ENCODE data around the gene RHBDF2. TPM values are rescaled to one million over a fixed set of nuclear protein-coding genes. Genes with fewer than 3 reads are reported as not detected.

Gene RHBDF2
- total and polyA plus RNA-seq, 4 donors: 2.6 to 45.0 (median 21.0) TPM

- H3K27me3 ChIP-seq (ENCODE audit: control insufficient read depth in 1 of 2, insufficient read depth in 2 of 2, low read length in 1 of 2): no peaks in the 10 kb centered on the region
- H3K4me3 ChIP-seq (ENCODE audit: low read length in 2 of 2): no peak overlapping the region
- ATAC-seq (ENCODE audit: low FRiP score) (no peak), DNase-seq (no peak)
- H3K36me3 ChIP-seq (ENCODE audit: control insufficient read depth in 1 of 2, insufficient read depth in 2 of 2, low read length in 1 of 2): no peaks in the 10 kb centered on the region
- 93% methylated on average over 14 of the region's 14 CpGs for WGBS, 2 donors
- no peaks in the 10 kb centered on the region for H3K4me1 ChIP-seq (ENCODE audit: control insufficient read depth in 1 of 2, insufficient read depth in 2 of 2, low read length in 2 of 2)
- intact Hi-C loops (cut with DNase I): loop anchor here in 1 of 2 donors (10.0 kb wide), 1 partner anchor 54 kb away; no protein-coding TSS in a partner anchor
- no peak overlapping the region for H3K27ac ChIP-seq (ENCODE audit: low read depth in 1 of 2, low read length in 2 of 2)
- H3K9me3 ChIP-seq (ENCODE audit: control insufficient read depth, low read length): no peaks in the 10 kb centered on the region
These were observed 32.6 kb downstream of the RHBDF2 start for GRCh38 chr17:76468634-76469010.

- 81 to 83% methylated on average over 8 of the region's 8 CpGs for WGBS, 2 donors
- Histone ChIP-seq H3K36me3 (ENCODE audit: control insufficient read depth in 1 of 2, insufficient read depth in 2 of 2, low read length in 1 of 2) (no peaks in the 10 kb centered on the region), H3K4me3 (ENCODE audit: low read length in 2 of 2) (no peak overlapping the region), H3K9me3 (ENCODE audit: control insufficient read depth, low read length) (no peaks in the 10 kb centered on the region), H3K27ac (ENCODE audit: low read depth in 1 of 2, low read length in 2 of 2) (no peak overlapping the region), H3K27me3 (ENCODE audit: control insufficient read depth in 1 of 2, insufficient read depth in 2 of 2, low read length in 1 of 2) (no peaks in the 10 kb centered on the region), H3K4me1 (ENCODE audit: control insufficient read depth in 1 of 2, insufficient read depth in 2 of 2, low read length in 2 of 2) (no peaks in the 10 kb centered on the region)
- no peak for ATAC-seq (ENCODE audit: low FRiP score)
- intact Hi-C loops (cut with DNase I): loop anchor here in 1 of 2 donors (10.0 kb wide), 1 partner anchor 53 kb away; no protein-coding TSS in a partner anchor
- DNase-seq: no peak
These were observed 33.2 kb downstream of the RHBDF2 start for GRCh38 chr17:76467809-76468633.

DNA sequence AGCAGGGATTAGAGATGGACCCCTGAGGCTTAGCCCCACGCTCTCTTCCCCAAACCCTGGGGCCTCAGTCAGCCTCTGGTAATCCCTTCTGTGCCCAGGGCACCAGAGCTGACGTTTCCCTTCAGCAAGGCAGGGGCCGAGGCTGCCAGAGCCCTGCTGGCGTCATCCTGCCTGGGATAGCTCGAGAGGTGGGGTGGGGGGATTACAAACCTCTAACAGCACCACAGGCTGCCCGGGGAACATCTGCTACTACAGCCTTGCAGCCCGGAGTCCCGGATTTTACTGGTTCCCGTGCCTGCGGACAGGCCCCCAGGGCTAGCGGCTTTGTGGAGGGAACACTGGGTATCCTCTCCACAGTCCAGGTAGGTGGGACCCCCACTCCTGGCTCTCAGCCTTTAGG, 33.9 kb downstream of the RHBDF2 start, which contains the start of gene AANAT:
Gene AANAT (plus strand): TSS at position 238 of the 400 bp plus-strand sequence. CDS start 1,144 bp downstream, outside the sequence.
- WGBS, 2 donors: 76 to 79% methylated on average over 11 of the region's 11 CpGs
- DNase-seq: no peak
- Histone ChIP-seq H3K4me1 (ENCODE audit: control insufficient read depth in 1 of 2, insufficient read depth in 2 of 2, low read length in 2 of 2) (no peaks in the 10 kb centered on the region), H3K9me3 (ENCODE audit: control insufficient read depth, low read length) (no peaks in the 10 kb centered on the region), H3K4me3 (ENCODE audit: low read length in 2 of 2) (no peak within 1 kb of the TSS), H3K27me3 (ENCODE audit: control insufficient read depth in 1 of 2, insufficient read depth in 2 of 2, low read length in 1 of 2) (no peaks in the 10 kb centered on the region), H3K27ac (ENCODE audit: low read depth in 1 of 2, low read length in 2 of 2) (no peak within 1 kb of the TSS), H3K36me3 (ENCODE audit: control insufficient read depth in 1 of 2, insufficient read depth in 2 of 2, low read length in 1 of 2) (no peaks in the 10 kb centered on the region)
- ATAC-seq (ENCODE audit: low FRiP score): no peak
- intact Hi-C loops (cut with DNase I): loop anchor here in 1 of 2 donors (10.0 kb wide), 1 partner anchor 53 kb away; no protein-coding TSS in a partner anchor

DNA sequence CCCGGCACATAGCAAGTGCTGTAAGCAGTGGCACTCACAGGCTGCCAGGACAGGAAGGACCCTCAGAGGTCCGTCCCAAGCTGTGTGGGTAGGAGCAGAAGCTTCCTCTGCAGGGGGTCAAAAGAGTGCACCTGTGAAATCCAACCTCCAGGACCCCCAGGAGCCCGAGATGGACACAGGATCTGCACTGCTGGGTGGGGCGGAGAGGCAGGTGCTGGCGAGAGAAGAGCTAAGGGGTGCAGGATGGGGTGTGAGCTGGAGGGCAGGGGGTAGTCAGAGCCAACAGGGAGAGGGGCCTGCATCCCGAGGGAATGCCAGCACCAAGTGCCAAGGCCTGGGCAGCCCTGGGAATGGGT, 34.5 kb downstream of the RHBDF2 start:
- DNase-seq: no peak
- WGBS, 2 donors: 74 to 82% methylated on average over 6 of the region's 6 CpGs
- H3K27ac ChIP-seq (ENCODE audit: low read depth in 1 of 2, low read length in 2 of 2): no peak overlapping the region

GRCh38 chr17:76462556-76463290, 38.5 kb downstream of the RHBDF2 start:
- 84 to 85% methylated on average over 24 of the region's 24 CpGs for WGBS, 2 donors
- no peak for DNase-seq
- Histone ChIP-seq H3K9me3 (ENCODE audit: control insufficient read depth, low read length) (no peaks in the 10 kb centered on the region), H3K36me3 (ENCODE audit: control insufficient read depth in 1 of 2, insufficient read depth in 2 of 2, low read length in 1 of 2) (no peaks in the 10 kb centered on the region), H3K27ac (ENCODE audit: low read depth in 1 of 2, low read length in 2 of 2) (no peak overlapping the region), H3K27me3 (ENCODE audit: control insufficient read depth in 1 of 2, insufficient read depth in 2 of 2, low read length in 1 of 2) (no peaks in the 10 kb centered on the region), H3K4me1 (ENCODE audit: control insufficient read depth in 1 of 2, insufficient read depth in 2 of 2, low read length in 2 of 2) (no peaks in the 10 kb centered on the region), H3K4me3 (ENCODE audit: low read length in 2 of 2) (no peak overlapping the region)
- ATAC-seq (ENCODE audit: low FRiP score): no peak
- intact Hi-C loops (cut with DNase I): loop anchor here in 1 of 2 donors (10.0 kb wide), 1 partner anchor 48 kb away; no protein-coding TSS in a partner anchor

More for the DNA sequence above, 34.5 kb downstream of the RHBDF2 start:
- H3K9me3 ChIP-seq (ENCODE audit: control insufficient read depth, low read length): no peaks in the 10 kb centered on the region
- intact Hi-C loops (cut with DNase I): loop anchor here (1.0 to 10.0 kb wide), 2 partner anchors 40 to 52 kb away; no protein-coding TSS in a partner anchor
- no peaks in the 10 kb centered on the region for H3K4me1 ChIP-seq (ENCODE audit: control insufficient read depth in 1 of 2, insufficient read depth in 2 of 2, low read length in 2 of 2)
- H3K27me3 ChIP-seq (ENCODE audit: control insufficient read depth in 1 of 2, insufficient read depth in 2 of 2, low read length in 1 of 2): no peaks in the 10 kb centered on the region
- ATAC-seq (ENCODE audit: low FRiP score): no peak
- H3K4me3 ChIP-seq (ENCODE audit: low read length in 2 of 2): no peak overlapping the region
- H3K36me3 ChIP-seq (ENCODE audit: control insufficient read depth in 1 of 2, insufficient read depth in 2 of 2, low read length in 1 of 2): no peaks in the 10 kb centered on the region

DNA sequence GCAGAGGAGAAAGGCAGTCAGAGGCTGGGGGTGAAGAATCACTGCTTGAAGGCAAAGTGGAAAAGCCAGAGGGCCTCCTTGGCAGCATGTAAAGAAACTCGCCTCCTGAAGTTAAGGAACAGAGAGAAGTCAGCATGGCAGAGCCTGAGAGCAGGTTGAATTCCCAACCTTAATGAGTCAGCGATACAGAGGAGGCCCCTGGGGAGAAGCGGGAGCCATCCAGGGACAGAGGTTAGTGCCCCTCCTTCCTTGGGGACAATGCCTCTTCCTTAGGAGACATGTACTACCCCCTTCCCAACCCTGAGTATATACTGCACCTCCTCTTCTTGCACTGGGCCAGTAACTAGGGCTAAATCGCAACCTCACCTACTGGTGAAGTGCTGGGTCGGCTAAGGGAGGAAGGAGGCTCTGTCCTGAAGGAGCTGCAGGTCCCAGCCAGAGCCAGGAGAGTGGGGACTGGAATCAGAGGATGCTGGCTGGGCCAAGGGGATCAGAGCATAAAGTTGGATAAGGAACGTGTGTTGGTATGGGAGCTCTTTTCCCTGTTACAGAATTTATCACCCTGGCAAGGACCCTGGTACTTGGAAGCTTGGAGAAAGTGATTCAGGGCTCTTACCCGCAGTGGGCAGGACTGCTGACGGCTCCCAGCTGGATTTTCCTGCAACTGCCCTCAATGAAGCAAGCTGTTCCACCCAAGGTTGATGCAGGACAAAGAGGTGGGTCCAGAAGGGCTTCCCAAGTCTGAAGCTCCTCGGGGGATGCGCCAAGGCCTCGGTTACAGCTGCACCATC, 39.3 kb downstream of the RHBDF2 start:
- H3K27ac ChIP-seq (ENCODE audit: low read depth in 1 of 2, low read length in 2 of 2): no peak overlapping the region
- ATAC-seq (ENCODE audit: low FRiP score) (no peak), DNase-seq (no peak)
- no peaks in the 10 kb centered on the region for H3K27me3 ChIP-seq (ENCODE audit: control insufficient read depth in 1 of 2, insufficient read depth in 2 of 2, low read length in 1 of 2)
- H3K9me3 ChIP-seq (ENCODE audit: control insufficient read depth, low read length): no peaks in the 10 kb centered on the region
- intact Hi-C loops (cut with DNase I): loop anchor here in 1 of 2 donors (10.0 kb wide), 1 partner anchor 47 kb away; no protein-coding TSS in a partner anchor
- H3K4me3 ChIP-seq (ENCODE audit: low read length in 2 of 2): no peak overlapping the region
- WGBS, 2 donors: 72 to 78% methylated on average over 11 of the region's 11 CpGs
- H3K4me1 ChIP-seq (ENCODE audit: control insufficient read depth in 1 of 2, insufficient read depth in 2 of 2, low read length in 2 of 2): no peaks in the 10 kb centered on the region
- no peaks in the 10 kb centered on the region for H3K36me3 ChIP-seq (ENCODE audit: control insufficient read depth in 1 of 2, insufficient read depth in 2 of 2, low read length in 1 of 2)

- DNase-seq (no peak), ATAC-seq (ENCODE audit: low FRiP score) (no peak)
- Histone ChIP-seq H3K27ac (ENCODE audit: low read depth in 1 of 2, low read length in 2 of 2) (no peak overlapping the region), H3K4me1 (ENCODE audit: control insufficient read depth in 1 of 2, insufficient read depth in 2 of 2, low read length in 2 of 2) (no peaks in the 10 kb centered on the region), H3K36me3 (ENCODE audit: control insufficient read depth in 1 of 2, insufficient read depth in 2 of 2, low read length in 1 of 2) (no peaks in the 10 kb centered on the region), H3K27me3 (ENCODE audit: control insufficient read depth in 1 of 2, insufficient read depth in 2 of 2, low read length in 1 of 2) (no peaks in the 10 kb centered on the region), H3K9me3 (ENCODE audit: control insufficient read depth, low read length) (no peaks in the 10 kb centered on the region), H3K4me3 (ENCODE audit: low read length in 2 of 2) (no peak overlapping the region)
- WGBS, 2 donors: 80 to 87% methylated on average over 4 of the region's 4 CpGs
- intact Hi-C loops (cut with DNase I): loop anchor here in 1 of 2 donors (10.0 kb wide), 1 partner anchor 45 kb away; no protein-coding TSS in a partner anchor
These were observed 41.5 kb downstream of the RHBDF2 start for GRCh38 chr17:76459674-76460073.
